IPS-18a (cell line): ENCODE measurements around the gene SDF4.

ENCODE experiments used
- H3K27ac ChIP-seq: one replicate; pipeline ENCODE4 v1.5.1; 2013; ENCODE audit warnings: low read length
- H3K27me3 ChIP-seq: one replicate; pipeline ENCODE4 v1.6.1; 2013; ENCODE audit warnings: mild to moderate bottlenecking, low read length; ENCODE audit not compliant: control insufficient read depth, insufficient read depth
- H3K36me3 ChIP-seq: one replicate; pipeline ENCODE4 v1.6.1; 2013; ENCODE audit warnings: low read depth, low read length; ENCODE audit not compliant: control insufficient read depth
- H3K4me1 ChIP-seq: one replicate; pipeline ENCODE4 v1.6.1; 2013; ENCODE audit warnings: low read depth, low read length; ENCODE audit not compliant: control insufficient read depth
- H3K4me3 ChIP-seq: one replicate; pipeline ENCODE4 v1.5.1; 2013; ENCODE audit warnings: low read length
- H3K9ac ChIP-seq: one replicate; pipeline ENCODE4 v1.6.1; 2013; ENCODE audit warnings: mild to moderate bottlenecking, low read length, moderate library complexity
- H3K9me3 ChIP-seq: one replicate; pipeline ENCODE4 v1.6.1; 2013; ENCODE audit warnings: low read depth, low read length; ENCODE audit not compliant: control insufficient read depth

SDF4 gene

GRCh38 chr1:1231400-1232207 lies at the start of gene SDF4:
Gene SDF4, minus strand, starts transcription at chr1:1232001. Its CDS starts 3,229 bp downstream, at chr1:1228772.
- peaks cover 15% of the 10 kb centered on the region for H3K36me3 ChIP-seq
- H3K4me3 ChIP-seq, result peak within 1 kb of the TSS; percentile 65
- H3K4me1 ChIP-seq, result peaks cover 4% of the 10 kb centered on the region
- H3K9me3 ChIP-seq, result no peaks in the 10 kb centered on the region
- peak within 1 kb of the TSS; percentile 69 for H3K9ac ChIP-seq
- peak within 1 kb of the TSS; percentile 40 for H3K27ac ChIP-seq
- no peaks in the 10 kb centered on the region for H3K27me3 ChIP-seq

- H3K9ac ChIP-seq, result no peak overlapping the region
- H3K9me3 ChIP-seq, result no peaks in the 10 kb centered on the region
- no peaks in the 10 kb centered on the region for H3K27me3 ChIP-seq
- H3K4me3 ChIP-seq, result no peak overlapping the region
- H3K27ac ChIP-seq, result no peak overlapping the region
- H3K36me3 ChIP-seq, result no peaks in the 10 kb centered on the region
- H3K4me1 ChIP-seq, result no peaks in the 10 kb centered on the region
Measured at GRCh38 chr1:1280782-1281481, 49.1 kb upstream of the SDF4 start.

- Histone ChIP-seq H3K27me3 (no peaks in the 10 kb centered on the region), H3K4me3 (no peak overlapping the region), H3K4me1 (peaks cover 2% of the 10 kb centered on the region), H3K36me3 (no peaks in the 10 kb centered on the region), H3K9me3 (no peaks in the 10 kb centered on the region), H3K9ac (no peak overlapping the region), H3K27ac (no peak overlapping the region)
Measured at GRCh38 chr1:1279028-1279427, 47.2 kb upstream of the SDF4 start.

GRCh38 chr1:1278620-1279019 lies 46.8 kb upstream of the SDF4 start:
- Histone ChIP-seq H3K36me3 (no peaks in the 10 kb centered on the region), H3K27ac (no peak overlapping the region), H3K4me3 (no peak overlapping the region), H3K9me3 (no peaks in the 10 kb centered on the region), H3K9ac (no peak overlapping the region), H3K4me1 (peaks cover 2% of the 10 kb centered on the region), H3K27me3 (no peaks in the 10 kb centered on the region)

- Histone ChIP-seq H3K4me3 (no peak overlapping the region), H3K36me3 (peaks cover 5% of the 10 kb centered on the region), H3K9ac (no peak overlapping the region), H3K27ac (no peak overlapping the region), H3K4me1 (peaks cover 2% of the 10 kb centered on the region), H3K27me3 (no peaks in the 10 kb centered on the region), H3K9me3 (no peaks in the 10 kb centered on the region)
Measured at GRCh38 chr1:1275836-1276235, 44.0 kb upstream of the SDF4 start.

- no peak overlapping the region for H3K9ac ChIP-seq
- H3K36me3 ChIP-seq, result peaks cover 5% of the 10 kb centered on the region
- H3K9me3 ChIP-seq, result no peaks in the 10 kb centered on the region
- peaks cover 2% of the 10 kb centered on the region for H3K4me1 ChIP-seq
- H3K27ac ChIP-seq, result no peak overlapping the region
- H3K27me3 ChIP-seq, result no peaks in the 10 kb centered on the region
- no peak overlapping the region for H3K4me3 ChIP-seq
Measured at GRCh38 chr1:1274931-1275431, 43.2 kb upstream of the SDF4 start.

GRCh38 chr1:1274299-1274930 lies 42.6 kb upstream of the SDF4 start:
- H3K27ac ChIP-seq, result no peak overlapping the region
- peak overlapping the region; percentile 60 for H3K4me3 ChIP-seq
- H3K4me1 ChIP-seq, result peaks cover 2% of the 10 kb centered on the region
- peaks cover 5% of the 10 kb centered on the region for H3K36me3 ChIP-seq
- H3K9me3 ChIP-seq, result no peaks in the 10 kb centered on the region
- H3K27me3 ChIP-seq, result no peaks in the 10 kb centered on the region
- peak overlapping the region; percentile 22 for H3K9ac ChIP-seq

- no peak within 1 kb of the TSS for H3K27ac ChIP-seq
Measured at GRCh38 chr1:1273512-1274298, 41.9 kb upstream of the SDF4 start, which contains the start of gene UBE2J2. Gene UBE2J2, minus strand, starts transcription at chr1:1273854. Its CDS starts 5,862 bp downstream, at chr1:1267992.

GRCh38 chr1:1273209-1273511 lies 41.4 kb upstream of the SDF4 start:
- Histone ChIP-seq H3K36me3 (peaks cover 6% of the 10 kb centered on the region), H3K9ac (peak overlapping the region; percentile 61), H3K27me3 (no peaks in the 10 kb centered on the region), H3K9me3 (no peaks in the 10 kb centered on the region), H3K27ac (no peak overlapping the region), H3K4me1 (peaks cover 2% of the 10 kb centered on the region), H3K4me3 (peak overlapping the region; percentile 78)

More at GRCh38 chr1:1273512-1274298, 41.9 kb upstream of the SDF4 start, which contains the start of gene UBE2J2:
- Histone ChIP-seq H3K9ac (peak within 1 kb of the TSS; percentile 61), H3K36me3 (peaks cover 5% of the 10 kb centered on the region), H3K9me3 (no peaks in the 10 kb centered on the region), H3K27me3 (no peaks in the 10 kb centered on the region), H3K4me1 (peaks cover 2% of the 10 kb centered on the region), H3K4me3 (peak within 1 kb of the TSS; percentile 78)

- Histone ChIP-seq H3K27ac (no peak overlapping the region), H3K9me3 (no peaks in the 10 kb centered on the region), H3K9ac (peak overlapping the region; percentile 61), H3K36me3 (peaks cover 10% of the 10 kb centered on the region), H3K27me3 (no peaks in the 10 kb centered on the region), H3K4me1 (peaks cover 2% of the 10 kb centered on the region), H3K4me3 (peak overlapping the region; percentile 78)
Measured at GRCh38 chr1:1272341-1273208, 40.8 kb upstream of the SDF4 start.
